K562 (cell line): ENCODE results near the gene C22orf39. TPM values are rescaled to one million over a fixed set of nuclear protein-coding genes. Genes with fewer than 3 reads are reported as not detected.

Experiments
- DEAF1 ChIP-seq: fragments of 450-650 bp; formaldehyde crosslinking; IDR thresholded peaks from 2 replicates; pipeline ENCODE4 v1.4.0; 2020; ENCODE audit warnings: mild to moderate bottlenecking, moderate library complexity
- FOXA3 ChIP-seq, 2 experiments: fragments of 450-650 bp in 1 of 2; sonication (generic) in 1 of 2; formaldehyde crosslinking; IDR thresholded peaks in 1 of 2; conservative IDR thresholded peaks in 1 of 2; 2 replicates each; pipeline versions ENCODE4 v1.4.0 to v1.8.0; 2020 to 2022; ENCODE audit warnings: mild to moderate bottlenecking in 2 of 2, missing genetic modification reagents in 1 of 2
- GABPB1 ChIP-seq: sonication (generic); formaldehyde crosslinking; IDR thresholded peaks from 2 replicates; pipeline ENCODE4 v1.8.0; 2022; ENCODE audit warnings: mild to moderate bottlenecking, missing genetic modification reagents
- HBP1 ChIP-seq: fragments of 450-650 bp; formaldehyde crosslinking; IDR thresholded peaks from 2 replicates; pipeline ENCODE4 v1.4.0; 2022; ENCODE audit warnings: missing genetic modification characterization
- HNRNPL ChIP-seq: fragments of 200-400 bp; formaldehyde crosslinking; IDR thresholded peaks from 2 replicates; pipeline ENCODE4 v1.6.1; 2017; ENCODE audit warnings: low read depth, mild to moderate bottlenecking, low read length
- MXD1 ChIP-seq: fragments of 250-450 bp; sonication (Bioruptor Pico); IDR thresholded peaks from 2 replicates; pipeline ENCODE4 v1.8.0; 2021; ENCODE audit warnings: borderline replicate concordance, mild to moderate bottlenecking, moderate library complexity; ENCODE audit not compliant: poor library complexity, severe bottlenecking
- NCOA1 ChIP-seq: fragments of 450-650 bp; IDR thresholded peaks from 2 replicates; pipeline ENCODE4 v1.6.1; 2016; ENCODE audit warnings: low read depth
- PML ChIP-seq: IDR thresholded peaks from 2 replicates; pipeline ENCODE4 v1.6.1; 2012; ENCODE audit warnings: low read length, inconsistent platforms
- RERE ChIP-seq: sonication (generic); formaldehyde crosslinking; IDR thresholded peaks from 2 replicates; pipeline ENCODE4 v1.8.0; 2023; ENCODE audit warnings: missing genetic modification reagents, mild to moderate bottlenecking, borderline replicate concordance
- SRSF9 ChIP-seq: fragments of 200-400 bp; formaldehyde crosslinking; IDR thresholded peaks from 2 replicates; pipeline ENCODE4 v1.6.1; 2017; ENCODE audit warnings: low read depth, low read length, borderline replicate concordance
- TEAD1 ChIP-seq, 2 experiments: fragments of 450-650 bp in 1 of 2; sonication (generic) in 1 of 2; formaldehyde crosslinking; IDR thresholded peaks; 2 replicates each; pipeline versions ENCODE4 v1.4.0 to v1.8.0; 2020 to 2022; ENCODE audit warnings: mild to moderate bottlenecking in 2 of 2, missing genetic modification reagents in 1 of 2
- TSC22D4 ChIP-seq: fragments of 450-650 bp; IDR thresholded peaks from 2 replicates; pipeline ENCODE4 v1.6.1; 2016; ENCODE audit warnings: missing genetic modification characterization, missing biosample characterization, control low read depth
- ZBED1 ChIP-seq: IDR thresholded peaks from 2 replicates; pipeline ENCODE4 v1.6.1; 2014
- ZNF134 ChIP-seq: fragments of 250-450 bp; sonication (Bioruptor Pico); conservative IDR thresholded peaks from 2 replicates; pipeline ENCODE4 v1.4.0; 2020
- ZNF146 ChIP-seq: IDR thresholded peaks from one replicate; pipeline ENCODE4 v1.6.1; 2018; ENCODE audit warnings: missing compliant biosample characterization; ENCODE audit not compliant: unreplicated experiment
- polyA plus RNA-seq, 8 experiments: library from polyadenylated mRNA; depleted of rRNA in 4 of 8; stranded (reverse) in 5 of 8; unstranded in 3 of 8; fragments of >200 nt; fragmentation: Nextera tagmentation in 2 of 8; fragmentation: Illumina TruSeq in 1 of 8; extraction: Ambion mirVana in 2 of 8; extraction: Trizol in 1 of 8; gene quantifications; 2 replicates each; pipeline versions ENCODE4 v1.2.1 to v1.2.3, GENCODE V29; 2011 to 2014; ENCODE audit warnings: inconsistent platforms in 1 of 8, missing spikeins in 1 of 8
- total RNA-seq, 7 experiments: library from RNA; depleted of rRNA in 6 of 7; stranded (reverse); fragments of >200 nt in 6 of 7; fragmentation: Illumina TruSeq in 2 of 7; extraction: Trizol in 2 of 7; gene quantifications; 2 replicates each; pipeline versions ENCODE4 v1.2.1 to v1.2.3, GENCODE V29; 2011 to 2021; ENCODE audit warnings: low replicate concordance in 1 of 7

Gene C22orf39
- total and polyA plus RNA-seq, 9 of the 15 experiments (the other 6 are each of a cell fraction or from before 2014, with no cell fraction given) = 20.4 to 139 (median 66.8) TPM

GRCh38 chr22:19478901-19479354 lies 31.4 kb upstream of the C22orf39 start, which contains the start of gene UFD1 (continued):
- TF ChIP-seq MXD1 (peak; percentile 13), TSC22D4 (no peak), GABPB1 (CRISPR knock-in tag) (no peak), DEAF1 (CRISPR knock-in tag) (no peak), HBP1 (CRISPR knock-in tag) (no peak), TEAD1 (CRISPR knock-in tag; IDR thresholded peaks at IDR 0.05) (no peak), ZNF134 (CRISPR knock-in tag) (no peak), PML (no peak), SRSF9 (no peak), ZBED1 (no peak), HNRNPL (peak; percentile 57; the same call in 1 of the 2 replicates), ZNF146 (CRISPR knock-in tag) (no peak), NCOA1 (no peak), FOXA3 (CRISPR knock-in tag; conservative IDR thresholded peaks at IDR 0.05 in 1 of 2, IDR thresholded peaks at IDR 0.05 in 1 of 2) (no peak), RERE (CRISPR knock-in tag) (no peak)
